Fibroblast of lung (primary cell): ENCODE data around the gene PDE4D. TPM values are rescaled to one million over a fixed set of nuclear protein-coding genes. Genes with fewer than 3 reads are reported as not detected.
"Not testable (repeated sequence)": the region's sequence is repeated elsewhere in the genome, so short reads cannot be mapped to it uniquely, and the experiment has no call there.

Experiments
- DNase-seq, 2 donors: peaks; one replicate each; pipeline versions ENCODE4 v3.0.0 to v3.0.0-alpha.2; 2010; ENCODE audit warnings: low read depth in 2 of 2
- H2AFZ ChIP-seq: 2 replicates; pipeline ENCODE4 v1.5.1; 2012; ENCODE audit warnings: low read length, control low read depth, inconsistent platforms
- H3K27ac ChIP-seq: 2 replicates; pipeline ENCODE4 v1.5.1; 2011; ENCODE audit warnings: low read length, control low read depth; ENCODE audit not compliant: insufficient read depth
- H3K27me3 ChIP-seq: 2 replicates; pipeline ENCODE4 v1.5.1; 2011; ENCODE audit warnings: mild to moderate bottlenecking, low read length; ENCODE audit not compliant: control insufficient read depth, insufficient read depth
- H3K36me3 ChIP-seq: 2 replicates; pipeline ENCODE4 v1.5.1; 2011; ENCODE audit warnings: low read length; ENCODE audit not compliant: control insufficient read depth, insufficient read depth
- H3K4me1 ChIP-seq: 2 replicates; pipeline ENCODE4 v1.5.1; 2011; ENCODE audit warnings: low read length; ENCODE audit not compliant: control insufficient read depth, insufficient read depth; ENCODE audit errors: extremely low read depth
- H3K4me2 ChIP-seq: 2 replicates; pipeline ENCODE4 v1.5.1; 2011; ENCODE audit warnings: low read length, control low read depth; ENCODE audit not compliant: insufficient read depth; ENCODE audit errors: extremely low read depth
- H3K4me3 ChIP-seq, 4 experiments: fragments of 200-600 bp in 1 of 4; sonication (generic) in 1 of 4; replicated peaks in 1 of 4; 2 replicates each; pipeline ENCODE4 v1.5.1; 2011 to 2016; ENCODE audit warnings: low read length in 4 of 4, low read depth in 3 of 4, mild to moderate bottlenecking in 3 of 4, control low read depth in 2 of 4, inconsistent platforms in 1 of 4, mixed read lengths in 1 of 4; ENCODE audit not compliant: insufficient read depth in 1 of 4; ENCODE audit errors: control extremely low read depth in 1 of 4
- H3K79me2 ChIP-seq: 2 replicates; pipeline ENCODE4 v1.5.1; 2012; ENCODE audit warnings: mild to moderate bottlenecking, low read length, inconsistent platforms; ENCODE audit not compliant: control insufficient read depth, insufficient read depth
- H3K9ac ChIP-seq: 2 replicates; pipeline ENCODE4 v1.5.1; 2011; ENCODE audit warnings: mild to moderate bottlenecking, low read length, control low read depth; ENCODE audit not compliant: insufficient read depth
- H3K9me3 ChIP-seq: 2 replicates; pipeline ENCODE4 v1.5.1; 2012; ENCODE audit warnings: low read depth, low read length; ENCODE audit not compliant: control insufficient read depth, insufficient read depth
- H4K20me1 ChIP-seq: 2 replicates; pipeline ENCODE4 v1.5.1; 2011; ENCODE audit warnings: low read length; ENCODE audit not compliant: control insufficient read depth, insufficient read depth; ENCODE audit errors: extremely low read depth
- EZH2 ChIP-seq: IDR thresholded peaks from 2 replicates; pipeline ENCODE4 v1.5.1; 2012; ENCODE audit warnings: low read length, control low read depth, mild to moderate bottlenecking; ENCODE audit errors: missing control alignments
- polyA plus RNA-seq, 2 donors: library from polyadenylated mRNA; depleted of rRNA in 1 of 2; stranded (reverse) in 1 of 2; unstranded in 1 of 2; fragments of >200 nt; gene quantifications; 2 replicates each; pipeline ENCODE4 v1.2.1, GENCODE V29; 2011 to 2012; ENCODE audit warnings: missing spikeins in 1 of 2
- total RNA-seq: library from RNA; depleted of rRNA; stranded (reverse); fragments of >200 nt; gene quantifications from 2 replicates; pipeline ENCODE4 v1.2.1, GENCODE V29; 2014
- TF ChIP-seq, protein P1 (sequence below), 2 donors: IDR thresholded peaks in 1 of 2; conservative IDR thresholded peaks in 1 of 2; 1 replicate in 1 of 2; 2 replicates in 1 of 2; pipeline ENCODE4 v1.5.1; 2011 to 2012; ENCODE audit warnings: low read length in 2 of 2, control low read depth in 1 of 2, inconsistent platforms in 1 of 2, low read depth in 1 of 2, mild to moderate bottlenecking in 1 of 2

Gene PDE4D
- total and polyA plus RNA-seq, 2 donors (not counting 1 experiment from before 2014, with no cell fraction given), result 2.1 to 8.3 TPM

DNA sequence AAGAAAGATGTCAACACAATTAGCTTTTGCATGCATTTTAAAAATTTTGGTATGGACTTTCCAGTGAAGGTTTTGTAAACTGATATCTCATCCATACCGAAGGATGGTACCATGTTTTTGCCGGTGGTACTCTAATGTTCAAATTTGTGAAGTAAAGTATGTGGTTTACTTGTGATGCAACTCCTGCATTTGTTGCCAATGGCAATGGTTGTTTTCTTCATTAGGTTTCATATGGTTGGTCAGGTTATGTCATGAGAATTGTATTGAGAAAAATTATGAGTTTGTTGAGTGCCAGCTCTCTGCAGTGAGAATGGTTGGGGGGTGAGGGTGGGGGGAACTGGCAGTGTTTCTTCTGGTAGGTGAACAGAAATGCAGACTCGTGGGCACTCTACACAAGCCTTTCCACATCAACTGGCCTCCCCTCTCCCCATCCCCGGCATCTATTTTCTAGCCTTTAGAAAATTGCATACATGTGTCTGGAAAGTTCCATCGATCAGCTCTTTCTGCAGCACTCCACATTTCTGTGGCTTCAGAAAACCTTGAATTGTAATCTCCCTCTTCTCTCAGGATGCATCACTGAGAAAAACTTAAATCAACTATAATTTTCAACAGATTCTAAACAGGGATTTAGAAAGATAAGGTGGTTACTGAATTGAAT lies 107.7 kb downstream of the PDE4D start:
- Histone ChIP-seq H3K4me2 (no peak overlapping the region), H3K9me3 (no peaks in the 10 kb centered on the region), H3K4me1 (no peaks in the 10 kb centered on the region), H3K27ac (no peak overlapping the region), H3K27me3 (no peaks in the 10 kb centered on the region), H3K9ac (no peak overlapping the region), H3K79me2 (no peaks in the 10 kb centered on the region), H3K4me3 (no peak overlapping the region), H2AFZ (no peak overlapping the region), H3K36me3 (no peaks in the 10 kb centered on the region), H4K20me1 (no peaks in the 10 kb centered on the region)
- TF ChIP-seq EZH2, result no peak
- TF ChIP-seq, protein P1, sequence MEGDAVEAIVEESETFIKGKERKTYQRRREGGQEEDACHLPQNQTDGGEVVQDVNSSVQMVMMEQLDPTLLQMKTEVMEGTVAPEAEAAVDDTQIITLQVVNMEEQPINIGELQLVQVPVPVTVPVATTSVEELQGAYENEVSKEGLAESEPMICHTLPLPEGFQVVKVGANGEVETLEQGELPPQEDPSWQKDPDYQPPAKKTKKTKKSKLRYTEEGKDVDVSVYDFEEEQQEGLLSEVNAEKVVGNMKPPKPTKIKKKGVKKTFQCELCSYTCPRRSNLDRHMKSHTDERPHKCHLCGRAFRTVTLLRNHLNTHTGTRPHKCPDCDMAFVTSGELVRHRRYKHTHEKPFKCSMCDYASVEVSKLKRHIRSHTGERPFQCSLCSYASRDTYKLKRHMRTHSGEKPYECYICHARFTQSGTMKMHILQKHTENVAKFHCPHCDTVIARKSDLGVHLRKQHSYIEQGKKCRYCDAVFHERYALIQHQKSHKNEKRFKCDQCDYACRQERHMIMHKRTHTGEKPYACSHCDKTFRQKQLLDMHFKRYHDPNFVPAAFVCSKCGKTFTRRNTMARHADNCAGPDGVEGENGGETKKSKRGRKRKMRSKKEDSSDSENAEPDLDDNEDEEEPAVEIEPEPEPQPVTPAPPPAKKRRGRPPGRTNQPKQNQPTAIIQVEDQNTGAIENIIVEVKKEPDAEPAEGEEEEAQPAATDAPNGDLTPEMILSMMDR (conservative IDR thresholded peaks at IDR 0.05 in 1 of 2, IDR thresholded peaks at IDR 0.05 in 1 of 2; ENCODE audit: low read depth in 1 of 2, low read length in 2 of 2), result no peak
- DNase-seq, result no peak

DNA sequence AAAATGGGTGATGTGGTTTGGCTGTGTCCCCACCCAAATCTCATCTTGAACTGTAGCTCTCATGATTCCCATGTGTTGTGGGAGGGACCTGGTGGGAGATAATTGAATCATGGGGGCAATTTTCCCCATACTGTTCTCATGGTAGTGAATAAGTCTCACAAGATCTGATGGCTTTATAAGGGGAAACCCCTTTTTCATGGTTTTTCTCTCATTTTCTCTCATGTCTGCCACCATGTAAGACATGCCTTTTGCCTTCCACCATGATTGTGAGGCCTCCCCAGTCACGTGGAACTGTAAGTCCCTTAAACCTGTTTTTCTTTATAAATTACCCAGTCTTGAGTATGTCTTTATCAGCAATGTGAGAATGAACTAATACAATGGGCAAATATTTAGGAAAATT lies 108.8 kb downstream of the PDE4D start:
- H3K27me3 ChIP-seq, H3K4me3 ChIP-seq, DNase-seq, H3K4me1 ChIP-seq, H3K9ac ChIP-seq, H3K27ac ChIP-seq, H3K79me2 ChIP-seq, H3K4me2 ChIP-seq, H4K20me1 ChIP-seq, H3K9me3 ChIP-seq, H3K36me3 ChIP-seq, H2AFZ ChIP-seq: not testable (repeated sequence)

DNA sequence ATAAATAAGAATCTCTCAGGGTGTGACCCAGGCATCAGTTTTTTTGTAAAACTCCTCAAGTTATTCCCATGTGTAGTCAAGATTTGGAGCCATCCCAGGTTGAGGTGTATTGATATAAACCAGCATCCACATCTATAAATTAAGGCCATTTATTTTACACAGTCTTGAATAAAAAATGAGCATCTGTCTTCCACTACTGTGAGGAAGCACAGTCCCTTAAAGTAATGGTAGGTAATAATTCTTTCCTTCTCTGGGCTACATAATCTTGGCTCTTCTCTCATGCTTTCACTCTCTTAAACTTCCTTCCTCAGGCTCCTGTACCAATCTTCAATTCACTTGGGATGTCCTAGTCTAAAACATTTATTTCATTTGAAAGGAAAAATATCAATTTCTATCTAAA lies 110.3 kb downstream of the PDE4D start:
- Histone ChIP-seq H4K20me1 (no peaks in the 10 kb centered on the region), H3K27me3 (no peaks in the 10 kb centered on the region), H3K4me3 (no peak overlapping the region), H3K9ac (no peak overlapping the region), H3K4me1 (no peaks in the 10 kb centered on the region), H2AFZ (no peak overlapping the region), H3K4me2 (no peak overlapping the region), H3K9me3 (no peaks in the 10 kb centered on the region), H3K36me3 (no peaks in the 10 kb centered on the region), H3K79me2 (no peaks in the 10 kb centered on the region), H3K27ac (no peak overlapping the region)
- no peak for DNase-seq
- TF ChIP-seq, protein P1 (conservative IDR thresholded peaks at IDR 0.05 in 1 of 2, IDR thresholded peaks at IDR 0.05 in 1 of 2; ENCODE audit: low read depth in 1 of 2, low read length in 2 of 2), result no peak
- no peak for TF ChIP-seq EZH2
